GM12801 (cell line): ENCODE data around the gene SIDT2.

Source experiments
- CTCF ChIP-seq: IDR thresholded peaks from one replicate; pipeline ENCODE4 v1.5.1; 2011; ENCODE audit warnings: control low read depth; ENCODE audit not compliant: insufficient read length; ENCODE audit errors: extremely low read depth

SIDT2 gene

DNA sequence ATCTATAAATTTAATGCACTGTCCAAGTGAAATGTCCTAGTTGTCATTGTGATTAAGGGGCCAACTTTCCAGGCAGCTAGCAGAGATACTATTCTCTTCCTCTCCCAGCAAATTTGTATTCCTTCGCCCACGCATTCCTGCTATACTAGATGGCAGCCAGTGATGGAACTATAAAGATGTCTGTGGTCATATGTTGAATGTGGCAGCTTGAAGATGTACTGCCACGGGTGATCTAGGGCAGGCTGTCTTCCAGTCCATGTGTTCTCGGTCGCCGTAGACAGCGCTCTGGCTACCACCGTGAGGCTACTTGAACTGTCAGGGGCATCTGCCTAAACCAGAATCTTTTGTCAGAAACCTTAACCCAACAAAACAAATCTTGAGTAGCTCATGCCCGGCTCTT is 8.3 kb upstream of the SIDT2 start:
- TF ChIP-seq CTCF, result no peak

GRCh38 chr11:117171007-117171403 is 7.5 kb upstream of the SIDT2 start:
- no peak for TF ChIP-seq CTCF

DNA sequence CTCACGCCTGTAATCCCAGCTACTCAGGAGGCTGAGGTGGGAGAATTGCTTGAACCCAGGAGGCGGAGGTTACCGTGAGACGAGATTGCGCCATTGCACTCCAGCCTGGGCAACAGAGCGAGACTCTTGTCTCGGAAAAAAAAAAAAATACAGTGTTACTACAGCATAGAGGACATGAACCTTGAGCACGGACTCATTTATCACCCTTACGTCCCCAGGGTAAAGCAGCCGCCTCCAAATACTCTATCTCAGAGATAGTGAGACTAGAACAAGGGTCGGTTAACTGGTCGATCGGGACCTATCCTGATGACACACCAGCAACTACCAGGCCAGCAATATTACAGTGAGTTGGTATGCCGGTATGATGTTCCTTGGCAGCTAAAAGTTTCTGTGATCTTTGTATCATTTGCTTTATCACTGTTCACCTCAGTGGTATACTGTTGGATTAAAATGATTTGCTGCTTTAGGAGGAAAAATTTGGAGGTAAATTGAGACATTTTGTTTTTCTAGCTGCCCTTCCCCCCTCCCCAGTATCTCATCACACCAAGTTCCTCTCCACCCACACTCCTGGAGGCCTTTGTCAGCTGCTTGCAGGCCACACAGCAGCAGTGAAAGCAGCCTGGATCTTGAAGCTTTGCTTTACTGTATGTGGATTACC is 7.0 kb upstream of the SIDT2 start:
- no peak for TF ChIP-seq CTCF

- no peak for TF ChIP-seq CTCF
Observed at GRCh38 chr11:117172724-117173421, 5.7 kb upstream of the SIDT2 start.

DNA sequence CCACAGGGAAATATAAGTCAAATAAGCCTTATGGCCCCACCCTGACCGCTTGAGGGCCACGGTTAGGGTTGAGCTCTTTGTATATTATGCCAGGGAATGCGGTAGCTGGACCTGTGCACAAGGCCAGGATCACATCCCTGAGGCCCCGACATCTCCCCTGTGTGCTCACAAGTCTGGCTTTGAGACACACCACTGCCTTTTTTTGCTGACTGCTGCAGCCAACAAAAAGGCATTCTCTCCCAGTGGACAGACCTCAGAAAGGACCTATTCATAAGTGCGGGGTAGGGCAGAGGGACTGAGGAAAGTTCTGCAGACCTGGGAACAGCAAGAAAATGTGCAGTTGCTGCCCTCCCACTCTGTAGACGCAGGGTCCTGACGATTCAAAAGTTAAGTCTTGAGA is 3.4 kb upstream of the SIDT2 start:
- TF ChIP-seq CTCF, result no peak

GRCh38 chr11:117175781-117176180 is 2.8 kb upstream of the SIDT2 start:
- TF ChIP-seq CTCF, result no peak

- no peak for TF ChIP-seq CTCF
Observed at GRCh38 chr11:117176186-117176585, 2.4 kb upstream of the SIDT2 start.
